ENCODE results near the gene TINCR. TPM values are rescaled to one million over a fixed set of nuclear protein-coding genes. Genes with fewer than 3 reads are reported as not detected.

TINCR gene
- total and polyA plus RNA-seq, 2 donors (not counting 1 experiment from before 2014, with no cell fraction given): 0.42 to 0.54 TPM

GRCh38 chr19:5590865-5591154 lies 23.1 kb upstream of the TINCR start:
- ATAC-seq (ENCODE audit: low read depth): no peak
- no peak overlapping the region for H3K4me2 ChIP-seq (replicated peaks; ENCODE audit: low read depth, low read length, poor library complexity, severe bottlenecking)
- no peak overlapping the region for H3K9ac ChIP-seq (ENCODE audit: low read length)
- peaks cover 11% of the 10 kb centered on the region for H3K79me2 ChIP-seq (ENCODE audit: control insufficient read depth, insufficient read depth, low read length)
- peaks cover 0 to 92% of the 10 kb centered on the region in 2 experiments for H3K36me3 ChIP-seq (replicated peaks in 1 of 2; ENCODE audit: control extremely low read depth in 1 of 2, control insufficient read depth in 1 of 2, extremely low read depth in 1 of 2, insufficient read depth in 2 of 2, low read length in 1 of 2)
- no peak overlapping the region for H3K27ac ChIP-seq (ENCODE audit: low read length in 2 of 2)
- no peak for DNase-seq
- peaks cover 6 to 8% of the 10 kb centered on the region in 2 donors for H3K4me1 ChIP-seq (ENCODE audit: control insufficient read depth in 2 of 2, insufficient read depth in 2 of 2, low read length in 2 of 2)
- peaks cover 83% of the 10 kb centered on the region for H4K20me1 ChIP-seq (ENCODE audit: control insufficient read depth, insufficient read depth, low read length, poor library complexity, severe bottlenecking)
- H3K9me3 Mint-ChIP-seq (ENCODE audit: insufficient read depth): no peaks in the 10 kb centered on the region
- H2AFZ ChIP-seq (ENCODE audit: insufficient read depth, low read depth, low read length, poor library complexity, severe bottlenecking): no peak overlapping the region
- no peak overlapping the region for H3K27ac Mint-ChIP-seq
- TF ChIP-seq CTCF (IDR thresholded peaks at IDR 0.05) (no peak), EZH2 (IDR thresholded peaks at IDR 0.05; ENCODE audit: borderline replicate concordance, insufficient read depth, low read depth, low read length, poor library complexity, severe bottlenecking) (no peak)
- H3K4me3 ChIP-seq (ENCODE audit: control extremely low read depth in 1 of 5, extremely low read depth in 1 of 5, insufficient read depth in 1 of 5, low read depth in 2 of 5, low read length in 4 of 5): no peak overlapping the region
- peaks cover 6% of the 10 kb centered on the region for H3K4me1 Mint-ChIP-seq
- H3K4me3 Mint-ChIP-seq: no peak overlapping the region
- intact Hi-C loops (cut with micrococcal nuclease): no loop called here
- WGBS (ENCODE audit: insufficient coverage): 94% methylated on average over 9 of the region's 9 CpGs
- no peaks in the 10 kb centered on the region for H3K9me3 ChIP-seq (ENCODE audit: control extremely low read depth in 1 of 3, control insufficient read depth in 2 of 3, insufficient read depth in 1 of 3, low read length in 2 of 3)
- ChIA-PET CTCF (no interaction called here), POLR2A (no interaction called here)
- H3K27me3 Mint-ChIP-seq: no peaks in the 10 kb centered on the region
- H3K27me3 ChIP-seq (replicated peaks in 1 of 4; ENCODE audit: control extremely low read depth in 1 of 4, control insufficient read depth in 3 of 4, insufficient read depth in 4 of 4, low read length in 3 of 4): no peaks in the 10 kb centered on the region

GRCh38 chr19:5590151-5590864 lies 22.6 kb upstream of the TINCR start:
- H3K4me1 Mint-ChIP-seq: peaks cover 10% of the 10 kb centered on the region
- Histone ChIP-seq H3K79me2 (ENCODE audit: control insufficient read depth, insufficient read depth, low read length) (peaks cover 8% of the 10 kb centered on the region), H3K27me3 (replicated peaks in 1 of 4; ENCODE audit: control extremely low read depth in 1 of 4, control insufficient read depth in 3 of 4, insufficient read depth in 4 of 4, low read length in 3 of 4) (no peaks in the 10 kb centered on the region), H3K27ac (ENCODE audit: low read length in 2 of 2) (no peak overlapping the region), H3K4me3 (ENCODE audit: control extremely low read depth in 1 of 5, extremely low read depth in 1 of 5, insufficient read depth in 1 of 5, low read depth in 2 of 5, low read length in 4 of 5) (no peak overlapping the region), H3K4me1 (ENCODE audit: control insufficient read depth in 2 of 2, insufficient read depth in 2 of 2, low read length in 2 of 2) (peaks cover 10 to 13% of the 10 kb centered on the region in 2 donors), H2AFZ (ENCODE audit: insufficient read depth, low read depth, low read length, poor library complexity, severe bottlenecking) (no peak overlapping the region), H3K9ac (ENCODE audit: low read length) (no peak overlapping the region), H3K36me3 (replicated peaks in 1 of 2; ENCODE audit: control extremely low read depth in 1 of 2, control insufficient read depth in 1 of 2, extremely low read depth in 1 of 2, insufficient read depth in 2 of 2, low read length in 1 of 2) (peaks cover 0 to 87% of the 10 kb centered on the region in 2 experiments), H3K4me2 (replicated peaks; ENCODE audit: low read depth, low read length, poor library complexity, severe bottlenecking) (no peak overlapping the region), H3K9me3 (ENCODE audit: control extremely low read depth in 1 of 3, control insufficient read depth in 2 of 3, insufficient read depth in 1 of 3, low read length in 2 of 3) (no peaks in the 10 kb centered on the region), H4K20me1 (ENCODE audit: control insufficient read depth, insufficient read depth, low read length, poor library complexity, severe bottlenecking) (peaks cover 83% of the 10 kb centered on the region)
- no peak overlapping the region for H3K27ac Mint-ChIP-seq
- no peak for ATAC-seq (ENCODE audit: low read depth)
- no peak for DNase-seq
- H3K27me3 Mint-ChIP-seq: no peaks in the 10 kb centered on the region
- no peaks in the 10 kb centered on the region for H3K9me3 Mint-ChIP-seq (ENCODE audit: insufficient read depth)
- CTCF ChIA-PET: no interaction called here
- TF ChIP-seq EZH2 (IDR thresholded peaks at IDR 0.05; ENCODE audit: borderline replicate concordance, insufficient read depth, low read depth, low read length, poor library complexity, severe bottlenecking) (no peak), CTCF (IDR thresholded peaks at IDR 0.05) (no peak)
- POLR2A ChIA-PET: no interaction called here
- 93% methylated on average over 19 of the region's 22 CpGs for WGBS (ENCODE audit: insufficient coverage)
- H3K4me3 Mint-ChIP-seq: no peak overlapping the region
- intact Hi-C loops (cut with micrococcal nuclease): no loop called here
